HAP-1 (cell line): ENCODE results near the gene MADD.

Experiments
- DNase-seq, 2 experiments: peaks; one replicate each; pipeline ENCODE4 v3.0.0-alpha.2; 2016 to 2020; ENCODE audit warnings: low spot score in 2 of 2
- H3K27me3 ChIP-seq: fragments of 250-450 bp; sonication (Bioruptor Pico); 2 replicates; pipeline ENCODE4 v1.5.1; 2020; ENCODE audit warnings: low read depth, mild to moderate bottlenecking, moderate library complexity
- H3K36me3 ChIP-seq: fragments of 250-450 bp; sonication (Bioruptor Pico); replicated peaks from 2 replicates; pipeline ENCODE4 v1.5.1; 2020; ENCODE audit warnings: mild to moderate bottlenecking
- H3K4me1 ChIP-seq: fragments of 250-450 bp; sonication (Bioruptor Pico); 2 replicates; pipeline ENCODE4 v1.5.1; 2020; ENCODE audit warnings: mild to moderate bottlenecking
- H3K4me3 ChIP-seq: fragments of 250-450 bp; sonication (Bioruptor Pico); 2 replicates; pipeline ENCODE4 v1.5.1; 2020; ENCODE audit warnings: mild to moderate bottlenecking, moderate library complexity
- H3K9me3 ChIP-seq: fragments of 250-450 bp; sonication (Bioruptor Pico); 2 replicates; pipeline ENCODE4 v1.5.1; 2020; ENCODE audit warnings: mild to moderate bottlenecking, moderate library complexity
- in situ Hi-C: fragments of 300-500 bp; cut with MboI; formaldehyde crosslinking; loops from 3 replicates; pipeline ENCODE4 v1.14.3; 2020; ENCODE audit warnings: low sequenced_read_pairs, inconsistent platforms, mixed read lengths

The MADD gene

GRCh38 chr11:47259232-47259977 lies 10.5 kb upstream of the MADD start:
- no peaks in the 10 kb centered on the region for H3K4me1 ChIP-seq
- H3K9me3 ChIP-seq: no peaks in the 10 kb centered on the region
- peak; percentile 30 to 56 for DNase-seq
- no peaks in the 10 kb centered on the region for H3K27me3 ChIP-seq
- no peak overlapping the region for H3K4me3 ChIP-seq
- in situ Hi-C loops: no loop called here
- H3K36me3 ChIP-seq: no peaks in the 10 kb centered on the region; the same call in 1 of the 2 replicates

DNA sequence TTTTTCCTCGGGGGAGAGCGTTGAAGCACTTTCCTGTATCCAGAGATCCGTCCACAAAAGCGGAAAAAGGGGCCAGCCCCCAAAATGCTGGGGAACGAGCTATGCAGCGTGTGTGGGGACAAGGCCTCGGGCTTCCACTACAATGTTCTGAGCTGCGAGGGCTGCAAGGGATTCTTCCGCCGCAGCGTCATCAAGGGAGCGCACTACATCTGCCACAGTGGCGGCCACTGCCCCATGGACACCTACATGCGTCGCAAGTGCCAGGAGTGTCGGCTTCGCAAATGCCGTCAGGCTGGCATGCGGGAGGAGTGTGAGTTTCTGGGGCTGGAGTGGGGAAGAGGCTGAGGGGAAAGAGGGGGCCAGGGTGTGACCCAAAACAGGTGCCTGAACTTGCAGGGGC lies 9.6 kb upstream of the MADD start:
- Histone ChIP-seq H3K36me3 (no peaks in the 10 kb centered on the region; the same call in none of the 2 replicates), H3K4me1 (no peaks in the 10 kb centered on the region), H3K4me3 (no peak overlapping the region), H3K9me3 (no peaks in the 10 kb centered on the region), H3K27me3 (no peaks in the 10 kb centered on the region)
- DNase-seq: no peak
- in situ Hi-C loops: no loop called here

DNA sequence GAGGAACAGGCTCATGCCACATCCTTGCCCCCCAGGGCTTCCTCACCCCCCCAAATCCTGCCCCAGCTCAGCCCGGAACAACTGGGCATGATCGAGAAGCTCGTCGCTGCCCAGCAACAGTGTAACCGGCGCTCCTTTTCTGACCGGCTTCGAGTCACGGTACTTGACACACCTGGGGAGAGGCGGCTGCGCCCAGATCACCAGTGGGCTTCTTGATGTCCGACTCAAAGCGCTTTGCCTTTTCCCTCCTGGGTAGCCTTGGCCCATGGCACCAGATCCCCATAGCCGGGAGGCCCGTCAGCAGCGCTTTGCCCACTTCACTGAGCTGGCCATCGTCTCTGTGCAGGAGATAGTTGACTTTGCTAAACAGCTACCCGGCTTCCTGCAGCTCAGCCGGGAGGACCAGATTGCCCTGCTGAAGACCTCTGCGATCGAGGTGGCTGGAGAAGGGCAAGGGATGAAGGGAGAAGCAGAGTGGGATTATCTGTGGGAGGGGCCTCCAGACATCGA lies 8.6 kb upstream of the MADD start:
- no peak for DNase-seq
- Histone ChIP-seq H3K4me1 (no peaks in the 10 kb centered on the region), H3K27me3 (no peaks in the 10 kb centered on the region), H3K9me3 (no peaks in the 10 kb centered on the region), H3K4me3 (no peak overlapping the region), H3K36me3 (no peaks in the 10 kb centered on the region; the same call in none of the 2 replicates)
- in situ Hi-C loops: no loop called here

GRCh38 chr11:47264119-47264518 lies 5.8 kb upstream of the MADD start:
- Histone ChIP-seq H3K9me3 (no peaks in the 10 kb centered on the region), H3K27me3 (no peaks in the 10 kb centered on the region), H3K36me3 (no peaks in the 10 kb centered on the region; the same call in none of the 2 replicates), H3K4me1 (peaks cover 8% of the 10 kb centered on the region), H3K4me3 (no peak overlapping the region)
- DNase-seq: no peak
- in situ Hi-C loops: no loop called here

GRCh38 chr11:47264521-47264920 lies 5.4 kb upstream of the MADD start:
- no peaks in the 10 kb centered on the region for H3K9me3 ChIP-seq
- no peaks in the 10 kb centered on the region; the same call in none of the 2 replicates for H3K36me3 ChIP-seq
- no peak overlapping the region for H3K4me3 ChIP-seq
- in situ Hi-C loops: no loop called here
- H3K27me3 ChIP-seq: no peaks in the 10 kb centered on the region
- DNase-seq: no peak
- peaks cover 10% of the 10 kb centered on the region for H3K4me1 ChIP-seq

DNA sequence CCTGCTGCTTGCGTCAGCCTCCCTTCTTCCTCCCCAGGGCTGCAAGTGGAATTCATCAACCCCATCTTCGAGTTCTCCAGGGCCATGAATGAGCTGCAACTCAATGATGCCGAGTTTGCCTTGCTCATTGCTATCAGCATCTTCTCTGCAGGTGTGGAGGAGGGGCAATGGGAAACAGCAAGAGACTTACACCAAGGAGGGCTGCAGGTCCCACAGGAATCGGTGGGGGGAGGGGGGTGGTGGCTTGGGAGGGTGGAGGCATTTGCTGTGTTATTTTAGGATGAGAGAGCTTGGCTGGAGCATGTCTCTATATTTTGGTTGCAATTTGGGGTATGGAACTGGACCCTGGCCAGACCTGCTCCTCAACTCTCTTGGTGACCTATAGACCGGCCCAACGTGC lies 2.1 kb upstream of the MADD start:
- in situ Hi-C loops: loop anchor here (5.0 kb wide), 1 partner anchor 91 kb away; the partner anchor contains the start of gene ARFGAP2
- H3K4me1 ChIP-seq: peaks cover 19% of the 10 kb centered on the region
- no peak for DNase-seq
- H3K27me3 ChIP-seq: no peaks in the 10 kb centered on the region
- no peaks in the 10 kb centered on the region; the same call in 1 of the 2 replicates for H3K36me3 ChIP-seq
- H3K9me3 ChIP-seq: no peaks in the 10 kb centered on the region
- H3K4me3 ChIP-seq: no peak overlapping the region

DNA sequence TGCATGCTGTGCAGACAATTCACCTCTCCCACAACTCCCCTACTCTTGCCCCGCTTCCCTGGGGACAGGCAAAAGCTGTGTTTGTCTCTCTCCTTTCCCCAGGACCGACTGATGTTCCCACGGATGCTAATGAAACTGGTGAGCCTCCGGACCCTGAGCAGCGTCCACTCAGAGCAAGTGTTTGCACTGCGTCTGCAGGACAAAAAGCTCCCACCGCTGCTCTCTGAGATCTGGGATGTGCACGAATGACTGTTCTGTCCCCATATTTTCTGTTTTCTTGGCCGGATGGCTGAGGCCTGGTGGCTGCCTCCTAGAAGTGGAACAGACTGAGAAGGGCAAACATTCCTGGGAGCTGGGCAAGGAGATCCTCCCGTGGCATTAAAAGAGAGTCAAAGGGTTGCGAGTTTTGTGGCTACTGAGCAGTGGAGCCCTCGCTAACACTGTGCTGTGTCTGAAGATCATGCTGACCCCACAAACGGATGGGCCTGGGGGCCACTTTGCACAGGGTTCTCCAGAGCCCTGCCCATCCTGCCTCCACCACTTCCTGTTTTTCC lies 1.4 kb upstream of the MADD start:
- no peaks in the 10 kb centered on the region for H3K9me3 ChIP-seq
- in situ Hi-C loops: loop anchor here (5.0 kb wide), 1 partner anchor 91 kb away; the partner anchor contains the start of gene ARFGAP2
- H3K4me3 ChIP-seq: no peak overlapping the region
- H3K36me3 ChIP-seq: no peaks in the 10 kb centered on the region; the same call in 1 of the 2 replicates
- no peak for DNase-seq
- H3K27me3 ChIP-seq: no peaks in the 10 kb centered on the region
- peaks cover 19% of the 10 kb centered on the region for H3K4me1 ChIP-seq

DNA sequence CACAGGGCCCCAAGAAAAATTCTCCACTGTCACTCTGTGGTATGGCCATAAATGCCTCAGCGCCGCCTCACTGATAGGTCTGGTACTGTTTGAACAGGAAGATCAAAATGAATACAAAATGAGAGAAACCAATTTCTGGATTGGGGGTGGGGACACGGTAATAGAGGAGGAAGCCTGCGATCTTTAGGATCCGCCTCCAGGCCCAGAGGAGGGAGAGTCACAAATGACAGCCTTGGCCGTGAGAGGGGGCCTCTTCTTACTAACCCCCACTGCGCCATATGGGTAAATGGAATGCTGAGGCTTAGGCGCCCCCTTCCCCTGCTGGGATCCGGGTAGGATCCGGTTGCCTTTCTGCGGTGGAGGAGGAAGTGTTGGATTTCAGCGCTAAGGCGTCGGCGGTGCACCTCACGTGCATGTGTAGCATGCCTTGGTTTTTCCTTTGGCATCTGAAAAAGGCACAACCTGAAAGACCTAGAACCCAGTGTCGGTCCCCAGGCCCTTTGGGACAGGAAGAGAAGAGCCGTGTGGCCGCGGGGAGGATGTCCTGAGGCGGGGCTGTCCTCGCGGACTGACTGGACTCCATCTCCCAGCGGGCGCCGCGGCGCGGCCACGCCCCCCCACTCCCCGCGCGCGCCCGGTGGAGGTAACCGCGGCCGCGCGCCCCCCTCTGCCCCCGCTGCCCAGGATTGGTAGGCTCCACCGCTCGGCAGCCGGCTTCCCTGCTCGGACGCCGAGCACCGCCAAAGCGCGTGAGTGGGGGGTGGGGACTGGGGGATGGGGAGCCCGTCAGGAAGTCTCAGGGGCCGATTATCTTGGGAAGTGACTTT lies 718 bp upstream of the MADD start:
- H3K27me3 ChIP-seq: no peaks in the 10 kb centered on the region
- peaks cover 19% of the 10 kb centered on the region for H3K4me1 ChIP-seq
- in situ Hi-C loops: loop anchor here (5.0 kb wide), 1 partner anchor 92 kb away; the partner anchor contains the start of gene ARFGAP2
- no peaks in the 10 kb centered on the region for H3K9me3 ChIP-seq
- H3K36me3 ChIP-seq: no peaks in the 10 kb centered on the region; the same call in 1 of the 2 replicates
- DNase-seq: peak; percentile 83 to 94
- peak overlapping the region; percentile 57 for H3K4me3 ChIP-seq

DNA sequence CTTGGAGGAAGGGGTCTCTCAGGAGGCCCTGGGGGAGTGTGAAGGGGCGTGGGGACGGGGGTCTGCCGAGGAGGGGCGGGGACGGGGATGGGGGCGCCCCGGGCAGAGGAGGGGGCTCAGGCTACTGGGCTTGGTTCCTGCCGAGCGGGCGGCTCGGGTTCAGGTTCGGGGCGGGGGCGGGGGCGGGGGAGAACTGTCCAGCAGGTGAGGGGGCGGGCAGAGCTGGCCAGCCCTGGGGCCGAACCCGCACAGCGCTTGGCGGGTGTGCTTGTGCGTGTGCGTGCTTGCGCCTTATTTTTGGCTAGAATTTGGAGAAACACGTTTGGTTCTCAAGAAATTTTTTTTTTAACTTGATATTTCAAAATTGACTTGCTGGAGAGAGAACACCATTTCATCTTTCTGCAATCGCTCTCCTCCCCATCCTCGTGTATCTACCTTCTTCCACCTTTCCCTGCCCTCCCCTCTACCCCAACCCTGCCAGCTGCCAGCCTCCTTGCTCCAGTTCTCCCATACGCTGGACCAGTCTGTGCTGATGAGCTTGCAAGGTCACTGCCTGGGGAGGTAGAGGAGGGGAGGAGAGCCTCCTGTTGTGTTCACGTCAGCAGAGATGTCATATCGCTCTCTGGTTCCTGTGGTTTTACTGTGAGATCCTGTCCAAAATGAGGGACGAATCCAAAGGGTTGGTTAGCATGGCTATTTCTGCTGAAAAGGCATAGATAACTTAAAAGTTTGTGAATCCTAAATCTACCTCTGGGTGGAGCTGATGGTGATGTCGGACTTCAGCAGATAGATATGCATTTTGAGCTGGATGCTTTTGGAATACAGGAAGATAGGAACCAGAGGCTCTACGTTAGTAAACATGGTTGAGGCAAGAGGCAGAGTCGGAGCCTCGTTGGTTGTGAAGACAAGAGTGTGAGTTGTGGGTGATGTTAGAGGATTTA lies 668 bp downstream of the MADD start:
- peaks cover 13% of the 10 kb centered on the region for H3K36me3 ChIP-seq
- H3K4me3 ChIP-seq: peak overlapping the region; percentile 57
- no peaks in the 10 kb centered on the region for H3K9me3 ChIP-seq
- in situ Hi-C loops: no loop called here
- no peaks in the 10 kb centered on the region for H3K27me3 ChIP-seq
- peak; percentile 23 to 47 for DNase-seq
- peaks cover 19% of the 10 kb centered on the region for H3K4me1 ChIP-seq

DNA sequence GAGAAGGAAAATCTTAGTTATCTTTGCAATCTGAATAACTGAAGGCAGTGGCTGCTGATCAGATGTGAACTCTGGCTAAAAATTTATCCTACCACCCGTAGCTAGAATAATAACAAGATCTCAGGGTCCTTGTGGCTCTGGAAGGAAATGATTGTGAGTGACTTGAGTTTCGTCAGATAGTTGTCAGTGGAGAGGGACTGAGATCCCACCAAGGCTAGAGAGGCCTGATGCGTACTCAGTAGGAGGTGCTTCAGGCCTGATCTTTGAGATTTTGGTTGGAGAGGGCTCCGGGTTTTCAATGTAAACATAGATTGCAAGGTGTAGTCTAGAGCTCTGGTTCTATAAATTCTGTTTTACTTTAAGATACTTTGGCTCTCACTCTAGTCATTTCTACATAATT lies 1.4 kb downstream of the MADD start:
- H3K27me3 ChIP-seq: no peaks in the 10 kb centered on the region
- peaks cover 19% of the 10 kb centered on the region for H3K4me1 ChIP-seq
- in situ Hi-C loops: no loop called here
- no peaks in the 10 kb centered on the region for H3K9me3 ChIP-seq
- DNase-seq: no peak
- H3K4me3 ChIP-seq: peak overlapping the region; percentile 57
- peaks cover 20% of the 10 kb centered on the region for H3K36me3 ChIP-seq

DNA sequence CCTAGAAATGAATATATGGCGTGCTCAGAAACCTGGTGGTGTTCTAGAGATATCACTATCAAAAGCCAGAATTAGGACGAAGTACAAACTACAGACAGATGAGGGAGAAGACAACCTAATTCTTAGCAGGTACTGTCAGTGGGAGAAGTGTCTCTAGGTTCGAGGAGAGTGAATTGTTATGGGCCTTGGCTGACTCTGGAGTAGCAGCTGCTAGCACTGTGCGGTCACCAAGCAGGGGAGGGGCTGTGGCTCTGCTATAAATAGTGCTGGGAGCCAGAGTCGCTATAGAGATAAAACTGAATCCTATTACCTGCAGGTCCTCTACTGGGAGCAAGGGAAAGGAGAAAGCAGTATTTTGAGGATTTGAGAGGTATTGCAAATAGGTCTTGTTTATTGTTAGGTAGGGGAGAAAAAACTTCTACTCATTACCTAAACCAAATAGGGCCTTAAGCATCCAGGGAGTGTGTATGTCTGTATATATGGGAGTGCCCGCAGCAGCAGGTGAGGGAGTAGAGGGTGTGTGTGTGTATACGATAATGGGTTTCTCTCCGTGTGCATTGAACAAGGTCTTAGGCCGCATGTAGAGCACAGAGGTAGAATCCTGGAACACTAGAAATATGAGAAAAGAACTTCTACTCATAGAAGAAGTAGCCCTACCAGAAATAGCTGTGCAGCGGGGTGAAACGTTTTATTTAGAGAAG lies 2.2 kb downstream of the MADD start:
- peaks cover 19% of the 10 kb centered on the region for H3K4me1 ChIP-seq
- H3K9me3 ChIP-seq: no peaks in the 10 kb centered on the region
- H3K27me3 ChIP-seq: no peaks in the 10 kb centered on the region
- in situ Hi-C loops: no loop called here
- H3K36me3 ChIP-seq: peaks cover 28% of the 10 kb centered on the region
- no peak for DNase-seq
- no peak overlapping the region for H3K4me3 ChIP-seq

- Histone ChIP-seq H3K27me3 (no peaks in the 10 kb centered on the region), H3K9me3 (no peaks in the 10 kb centered on the region), H3K36me3 (peaks cover 34% of the 10 kb centered on the region), H3K4me1 (peaks cover 19% of the 10 kb centered on the region), H3K4me3 (no peak overlapping the region)
- peak in 1 of 2 experiments; percentile 23 for DNase-seq
- in situ Hi-C loops: no loop called here
Measured at GRCh38 chr11:47272706-47273105, 2.8 kb downstream of the MADD start.
